Panc1 (cell line): ENCODE results near the gene CAST. TPM values are rescaled to one million over a fixed set of nuclear protein-coding genes. Genes with fewer than 3 reads are reported as not detected.

Experiments used
- ATAC-seq: fragments of 200-7000 bp; cut with Tn5 transposase; 2 replicates; pipeline ENCODE4 v1.9.1; 2020; ENCODE audit warnings: mild to moderate bottlenecking, moderate library complexity
- BruUV-seq: library from RNA; stranded (reverse); fragments of 400-500 nt; replicated peaks from 2 replicates; lab custom pipeline; 2021; lab: Mats Ljungman, UMichigan
- CTCF ChIA-PET: fragments of 300-600 bp; sonication (Branson Sonifier 250); formaldehyde crosslinking; loops from one replicate; lab custom pipeline; 2022; ENCODE audit warnings: antibody characterized with exemption; lab: Charles Lee
- POLR2A ChIA-PET: fragments of 300-600 bp; sonication (Branson Sonifier 250); formaldehyde crosslinking; loops from one replicate; lab custom pipeline; 2022; ENCODE audit warnings: antibody characterized with exemption; lab: Charles Lee
- DNase-seq: peaks from one replicate; pipeline ENCODE4 v3.0.0-alpha.2; 2010; ENCODE audit warnings: low read depth, low spot score
- H3K27ac ChIP-seq: 2 replicates; pipeline ENCODE4 v1.5.1; 2011; ENCODE audit warnings: mild to moderate bottlenecking, low read length, inconsistent platforms
- H3K27me3 ChIP-seq: fragments of 200-500 bp; sonication (Bioruptor generic); 2 replicates; pipeline ENCODE4 v1.6.0; 2014; ENCODE audit warnings: low read length, inconsistent platforms; ENCODE audit not compliant: control insufficient read depth, insufficient read depth
- H3K36me3 ChIP-seq: fragments of 200-500 bp; sonication (Bioruptor generic); 2 replicates; pipeline ENCODE4 v1.5.1; 2014; ENCODE audit warnings: inconsistent platforms, mild to moderate bottlenecking, low read length, moderate library complexity; ENCODE audit not compliant: control insufficient read depth, insufficient read depth
- H3K4me1 ChIP-seq: 2 replicates; pipeline ENCODE4 v1.5.1; 2011; ENCODE audit warnings: inconsistent platforms, mild to moderate bottlenecking, low read length, moderate library complexity; ENCODE audit not compliant: control insufficient read depth, insufficient read depth
- H3K4me3 ChIP-seq, 2 experiments: 2 replicates each; pipeline ENCODE4 v1.5.1; 2011 to 2012; ENCODE audit warnings: low read depth in 2 of 2, low read length in 2 of 2, mild to moderate bottlenecking in 2 of 2, inconsistent platforms in 1 of 2, moderate library complexity in 1 of 2
- H3K9me3 ChIP-seq: fragments of 200-500 bp; sonication (Bioruptor generic); 2 replicates; pipeline ENCODE4 v1.5.1; 2014; ENCODE audit warnings: low read depth, mild to moderate bottlenecking, inconsistent platforms, low read length, moderate library complexity; ENCODE audit not compliant: control insufficient read depth, insufficient read depth
- CTCF ChIP-seq: fragments of 450-650 bp; IDR thresholded peaks from 2 replicates; pipeline ENCODE4 v1.5.1; 2017; ENCODE audit warnings: mild to moderate bottlenecking
- POLR2AphosphoS5 ChIP-seq: IDR thresholded peaks from 2 replicates; pipeline ENCODE4 v1.6.1; 2012; ENCODE audit warnings: mild to moderate bottlenecking, low read depth, low read length, moderate library complexity
- REST ChIP-seq, 2 experiments: IDR thresholded peaks; 2 replicates each; pipeline ENCODE4 v1.6.1; 2011 to 2012; ENCODE audit warnings: low read depth in 2 of 2, control low read depth in 1 of 2, low read length in 1 of 2, mild to moderate bottlenecking in 1 of 2, moderate library complexity in 1 of 2; ENCODE audit not compliant: insufficient read depth in 1 of 2
- SIN3A ChIP-seq: IDR thresholded peaks from 2 replicates; pipeline ENCODE4 v1.6.1; 2012; ENCODE audit warnings: low read depth, mild to moderate bottlenecking, low read length, moderate library complexity, borderline replicate concordance; ENCODE audit not compliant: insufficient read depth
- TCF7L2 ChIP-seq: IDR thresholded peaks from 2 replicates; pipeline ENCODE4 v1.6.1; 2011; ENCODE audit warnings: mild to moderate bottlenecking, low read depth, low read length, inconsistent platforms
- in situ Hi-C: cut with HindIII; loops from 2 replicates; pipeline ENCODE4 v1.10.0; 2016; ENCODE audit warnings: low sequenced_read_pairs, low pct_unique_long_range_greater_than_20kb
- intact Hi-C: fragments of 100-400 bp; cut with micrococcal nuclease; formaldehyde crosslinking; loops from one replicate; pipeline ENCODE4 v1.10.0; 2022; ENCODE audit not compliant: unreplicated experiment
- total RNA-seq: library from RNA; stranded (reverse); gene quantifications from one replicate; pipeline ENCODE4 v1.2.1, GENCODE V29; 2021; ENCODE audit not compliant: unreplicated experiment

CAST gene
- total RNA-seq, 1 experiment from 2014 or later: 212 TPM

- no TSS peak for BruUV-seq
- no peak for ATAC-seq
- in situ Hi-C loops: no loop called here
- Histone ChIP-seq H3K4me1 (peaks cover 20% of the 10 kb centered on the region), H3K9me3 (no peaks in the 10 kb centered on the region), H3K36me3 (no peaks in the 10 kb centered on the region), H3K27me3 (no peaks in the 10 kb centered on the region), H3K27ac (peak overlapping the region; percentile 71), H3K4me3 (peak overlapping the region; percentile 51 to 71)
- POLR2A ChIA-PET: no interaction called here
- no peak for DNase-seq
- no peak for TF ChIP-seq CTCF
- no peak for TF ChIP-seq POLR2AphosphoS5
- TF ChIP-seq TCF7L2: no peak
- TF ChIP-seq REST (IDR thresholded peaks at IDR 0.05; ENCODE audit: insufficient read depth in 1 of 2, low read depth in 2 of 2, low read length in 1 of 2): no peak
- TF ChIP-seq SIN3A: no peak
- intact Hi-C loops: no loop called here
- CTCF ChIA-PET: interaction anchor here (0.8 kb wide), 1 partner anchor 89 kb away, joined by 3 read pairs; no protein-coding TSS in a partner anchor
Measured at GRCh38 chr5:96703995-96704394, 41.8 kb downstream of the CAST start.

- ATAC-seq: no peak
- TF ChIP-seq POLR2AphosphoS5 (no peak), CTCF (no peak), SIN3A (no peak), TCF7L2 (no peak), REST (IDR thresholded peaks at IDR 0.05; ENCODE audit: insufficient read depth in 1 of 2, low read depth in 2 of 2, low read length in 1 of 2) (no peak)
- Histone ChIP-seq H3K4me1 (peaks cover 22% of the 10 kb centered on the region), H3K27ac (no peak overlapping the region), H3K36me3 (no peaks in the 10 kb centered on the region), H3K27me3 (no peaks in the 10 kb centered on the region), H3K4me3 (no peak overlapping the region), H3K9me3 (no peaks in the 10 kb centered on the region)
- ChIA-PET CTCF (no interaction called here), POLR2A (no interaction called here)
- intact Hi-C loops (no loop called here), in situ Hi-C loops (no loop called here)
- no TSS peak for BruUV-seq
- no peak for DNase-seq
Measured at GRCh38 chr5:96706433-96707111, 44.4 kb downstream of the CAST start.
